ENCODE measurements around the gene PEX3.

- TF ChIP-seq POLR2A (IDR thresholded peaks at IDR 0.05) = peak in 1 of 2 donors; percentile 76
- no peak for TF ChIP-seq CTCF (IDR thresholded peaks at IDR 0.05)
Measured at GRCh38 chr6:143450453-143451371, at the start of gene PEX3, which contains the start of gene ADAT2.
